ENCODE results near the gene RASGRF1.

RASGRF1 gene

GRCh38 chr15:78977091-78977571 is 113.4 kb downstream of the RASGRF1 start:
- H3K4me3 ChIP-seq (ENCODE audit: low read depth, low read length), result no peak overlapping the region
- no peak for DNase-seq (ENCODE audit: low read depth)

DNA sequence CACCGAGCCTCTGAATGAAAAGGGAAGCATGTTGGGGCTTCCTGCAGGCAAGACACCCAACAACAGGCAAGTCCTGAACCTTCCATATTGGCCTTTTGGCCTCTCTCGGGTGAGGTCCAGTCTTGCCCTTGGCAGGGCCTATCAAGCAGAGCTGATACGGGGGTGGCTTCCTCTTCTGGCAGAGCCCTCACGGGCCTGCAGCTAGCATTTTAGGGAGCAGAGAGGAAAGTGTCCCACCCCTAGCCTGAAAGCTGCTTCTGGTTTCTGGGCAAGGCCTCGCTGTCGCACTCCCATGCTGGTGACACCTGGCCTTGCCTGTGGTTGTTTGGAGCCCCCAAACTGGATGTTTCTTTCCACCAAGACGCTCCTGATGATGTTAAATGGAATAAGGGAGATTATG is 113.9 kb downstream of the RASGRF1 start:
- no peak overlapping the region for H3K4me3 ChIP-seq (ENCODE audit: low read depth, low read length)
- DNase-seq (ENCODE audit: low read depth), result no peak

DNA sequence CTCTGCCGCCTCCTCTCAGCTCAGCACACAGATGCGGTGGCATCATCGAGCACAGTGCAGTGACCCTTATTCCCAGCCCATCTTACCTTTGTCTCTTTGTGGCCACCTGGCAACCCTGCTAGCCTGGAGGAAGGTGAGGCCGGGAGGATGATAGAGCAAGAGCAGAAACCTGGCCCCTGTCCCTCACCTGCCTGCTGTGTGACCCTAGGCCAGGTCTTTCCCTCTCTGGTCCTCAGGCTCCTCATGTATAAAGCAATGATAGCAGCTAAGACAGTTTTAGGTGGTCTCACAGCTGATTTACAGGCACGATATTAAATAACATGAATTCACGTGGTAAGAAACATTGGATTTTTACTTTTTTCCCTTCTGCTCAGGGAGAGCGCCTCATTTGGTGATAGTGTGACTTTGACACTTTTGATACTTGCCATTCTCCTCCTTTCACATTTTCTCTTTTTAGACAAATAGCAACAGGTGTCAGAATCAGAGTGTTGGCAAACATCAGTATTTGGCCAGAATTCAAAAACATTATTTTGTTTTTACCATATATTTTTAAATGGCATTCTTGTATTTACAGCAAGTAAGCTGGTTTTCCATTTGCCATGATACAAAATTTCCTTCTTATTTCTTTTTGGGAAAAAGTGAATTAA is 116.2 kb downstream of the RASGRF1 start:
- no peak overlapping the region for H3K4me3 ChIP-seq (ENCODE audit: low read depth, low read length)
- DNase-seq (ENCODE audit: low read depth), result no peak

GRCh38 chr15:78969687-78970349 is 120.8 kb downstream of the RASGRF1 start:
- H3K4me3 ChIP-seq (ENCODE audit: low read depth, low read length), result no peak overlapping the region
- DNase-seq (ENCODE audit: low read depth), result no peak

GRCh38 chr15:78968539-78969271 is 121.9 kb downstream of the RASGRF1 start:
- no peak overlapping the region for H3K4me3 ChIP-seq (ENCODE audit: low read depth, low read length)
- no peak for DNase-seq (ENCODE audit: low read depth)

DNA sequence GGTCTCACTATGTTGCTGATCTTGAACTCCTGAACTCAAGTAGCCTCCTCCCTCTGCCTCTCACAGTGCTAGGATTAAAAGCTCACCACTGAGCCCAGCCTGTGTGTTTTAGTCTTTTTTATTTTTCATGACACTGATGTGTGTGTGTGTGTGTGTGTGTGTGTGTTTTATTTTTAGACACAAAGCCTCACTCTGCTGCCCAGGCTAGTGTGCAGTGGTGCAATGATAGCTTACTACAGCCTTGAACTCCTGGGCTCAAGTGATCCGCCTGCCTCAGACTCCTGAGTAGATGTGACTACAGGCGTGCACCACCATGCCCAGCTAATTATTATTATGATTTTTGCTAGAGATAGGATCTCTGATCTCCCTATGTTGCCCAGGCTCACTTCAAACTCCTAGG is 122.5 kb downstream of the RASGRF1 start:
- DNase-seq (ENCODE audit: low read depth), result no peak
- H3K4me3 ChIP-seq (ENCODE audit: low read depth, low read length), result no peak overlapping the region

DNA sequence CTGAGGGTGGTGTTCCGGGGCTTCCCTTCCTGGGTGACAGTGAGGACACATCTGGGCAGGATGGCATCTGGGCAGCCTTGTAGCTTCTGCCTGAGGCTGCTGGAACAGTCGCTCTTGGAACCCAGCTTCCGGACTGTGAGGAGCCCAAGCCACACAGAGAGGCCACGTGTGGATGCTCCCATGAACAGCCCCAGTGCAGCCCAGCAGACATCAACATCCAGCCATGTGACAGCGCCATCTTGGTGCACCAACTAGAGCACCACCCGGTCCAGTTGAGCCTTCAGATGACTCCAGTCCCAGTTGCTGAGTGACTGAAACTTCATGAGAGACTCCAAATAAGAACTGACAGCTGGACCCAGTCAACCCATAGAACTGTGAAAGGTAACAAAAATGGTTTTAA is 130.3 kb downstream of the RASGRF1 start:
- no peak overlapping the region for H3K4me3 ChIP-seq (ENCODE audit: low read depth, low read length)
- DNase-seq (ENCODE audit: low read depth), result no peak

GRCh38 chr15:78959360-78959759 is 131.2 kb downstream of the RASGRF1 start:
- H3K4me3 ChIP-seq (ENCODE audit: low read depth, low read length), result no peak overlapping the region
- DNase-seq (ENCODE audit: low read depth), result no peak

DNA sequence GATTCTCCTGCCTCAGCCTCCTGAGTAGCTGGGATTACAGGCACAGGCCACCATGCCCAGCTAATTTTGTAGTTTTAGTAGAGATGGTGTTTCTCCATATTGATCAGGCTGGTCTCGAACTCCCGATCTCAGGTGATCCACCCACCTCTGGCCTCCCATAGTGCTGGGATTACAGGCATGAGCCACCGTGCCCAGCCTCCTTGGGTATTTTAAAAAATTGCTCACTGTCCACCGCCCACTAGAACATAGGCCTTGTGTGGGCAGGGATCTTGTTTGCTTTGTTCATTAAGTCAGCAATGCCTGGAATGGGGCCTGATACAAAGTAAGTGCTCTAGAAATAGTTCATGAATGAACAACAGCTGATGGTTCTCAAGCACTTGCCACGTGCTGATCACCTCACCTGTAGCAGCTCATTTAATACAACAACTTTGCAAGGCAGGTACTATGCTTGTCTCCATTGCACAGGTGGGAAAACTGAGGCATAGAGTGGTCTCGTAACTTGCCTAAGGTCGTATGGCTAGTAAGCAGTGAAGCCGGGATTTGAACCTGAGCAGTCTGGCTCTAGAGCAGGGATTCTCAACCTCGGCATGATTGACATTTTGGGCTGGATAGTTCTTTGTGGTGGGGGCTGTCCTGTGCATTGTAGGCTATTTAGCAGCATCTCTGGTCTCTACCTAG is 133.0 kb downstream of the RASGRF1 start:
- no peak overlapping the region for H3K4me3 ChIP-seq (ENCODE audit: low read depth, low read length)
- no peak for DNase-seq (ENCODE audit: low read depth)

- no peak overlapping the region for H3K4me3 ChIP-seq (ENCODE audit: low read depth, low read length)
- DNase-seq (ENCODE audit: low read depth), result no peak
These were observed 133.6 kb downstream of the RASGRF1 start for GRCh38 chr15:78956937-78957336.

GRCh38 chr15:78955355-78955754 is 135.2 kb downstream of the RASGRF1 start:
- H3K4me3 ChIP-seq (ENCODE audit: low read depth, low read length), result no peak overlapping the region
- DNase-seq (ENCODE audit: low read depth), result no peak

- no peak overlapping the region for H3K4me3 ChIP-seq (ENCODE audit: low read depth, low read length)
- DNase-seq (ENCODE audit: low read depth), result no peak
These were observed 138.7 kb downstream of the RASGRF1 start for GRCh38 chr15:78951841-78952238.

DNA sequence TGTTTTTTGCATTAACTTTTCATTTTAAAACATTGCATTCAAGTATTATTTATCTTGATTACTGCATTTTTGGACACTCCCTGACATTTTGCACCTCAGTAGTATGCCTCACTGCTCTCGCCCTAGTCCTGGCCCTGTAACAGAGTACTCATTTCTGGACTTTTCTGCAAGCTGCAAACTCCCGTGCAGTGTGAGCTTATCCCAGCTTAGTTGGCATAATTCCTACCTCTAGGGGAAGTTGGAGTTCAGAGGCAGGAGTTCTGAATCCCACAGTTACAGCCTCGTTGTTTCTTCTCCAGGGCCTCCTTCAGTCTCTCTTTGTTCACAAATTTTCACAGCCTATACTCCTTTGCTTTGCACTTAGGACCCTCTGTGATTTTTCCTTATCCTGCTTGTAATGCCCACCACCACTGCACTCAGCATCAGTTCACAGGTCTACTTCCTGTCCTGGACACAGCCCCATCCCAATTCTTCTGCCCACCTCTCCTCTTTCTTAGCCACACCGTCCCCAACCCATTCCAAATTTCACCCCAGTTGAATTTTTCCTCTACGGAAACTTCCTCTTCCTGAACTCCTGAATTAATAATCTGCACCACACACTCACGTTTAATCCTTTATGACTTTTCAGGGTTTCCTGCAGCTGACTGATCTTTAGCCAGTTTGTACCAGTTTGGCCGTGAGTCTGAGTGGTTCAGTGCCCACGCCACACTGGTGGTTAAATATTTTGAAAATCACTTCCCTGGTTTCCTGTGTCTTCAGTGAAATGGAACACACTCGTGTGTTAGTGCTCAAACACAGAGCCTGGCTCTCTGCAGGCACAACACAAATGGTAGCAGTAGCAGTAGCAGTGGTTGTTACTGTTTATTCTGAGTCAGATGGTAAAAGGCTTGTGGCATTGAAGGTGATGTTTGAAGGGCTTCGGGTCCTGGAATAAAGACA is 139.4 kb downstream of the RASGRF1 start:
- no peak for DNase-seq (ENCODE audit: low read depth)
- no peak overlapping the region for H3K4me3 ChIP-seq (ENCODE audit: low read depth, low read length)

DNA sequence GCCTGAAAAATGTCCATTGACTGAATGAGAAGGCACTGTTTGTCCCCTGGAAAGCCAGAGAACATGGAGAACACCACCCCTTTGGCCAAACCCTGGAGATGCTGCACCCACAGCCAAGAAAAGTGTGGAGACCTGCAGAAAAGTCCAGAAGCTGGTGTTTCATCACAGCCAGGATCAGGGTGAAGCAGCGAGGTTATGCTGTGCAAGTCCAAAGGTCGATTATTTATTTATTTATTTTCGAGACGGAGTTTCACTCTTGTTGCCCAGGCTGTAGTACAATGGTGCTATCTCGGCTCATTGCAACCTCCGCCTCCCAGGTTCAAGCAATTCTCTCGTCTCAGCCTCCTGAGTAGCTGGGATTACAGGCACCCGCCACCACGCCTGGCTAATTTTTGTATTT is 140.2 kb downstream of the RASGRF1 start:
- no peak for DNase-seq (ENCODE audit: low read depth)
- H3K4me3 ChIP-seq (ENCODE audit: low read depth, low read length), result no peak overlapping the region

DNA sequence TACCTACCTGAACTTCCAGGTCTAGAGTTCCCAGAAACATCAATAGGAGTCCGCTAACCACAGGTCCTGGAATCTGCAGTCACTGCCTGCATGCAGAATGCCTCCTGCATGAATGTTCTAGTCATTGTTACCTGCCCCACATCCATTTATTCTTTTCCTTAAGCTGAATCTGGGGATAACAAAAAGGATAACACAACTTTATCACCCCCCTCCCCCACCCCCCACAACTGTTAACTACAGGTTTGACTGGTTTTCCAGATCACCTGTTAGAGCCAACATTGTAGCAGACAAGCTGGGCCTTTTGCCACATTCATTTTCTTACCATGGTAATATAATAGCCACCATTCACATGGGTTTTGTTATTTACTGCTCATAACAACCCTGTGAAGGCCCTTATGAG is 141.1 kb downstream of the RASGRF1 start:
- DNase-seq (ENCODE audit: low read depth), result no peak
- no peak overlapping the region for H3K4me3 ChIP-seq (ENCODE audit: low read depth, low read length)

DNA sequence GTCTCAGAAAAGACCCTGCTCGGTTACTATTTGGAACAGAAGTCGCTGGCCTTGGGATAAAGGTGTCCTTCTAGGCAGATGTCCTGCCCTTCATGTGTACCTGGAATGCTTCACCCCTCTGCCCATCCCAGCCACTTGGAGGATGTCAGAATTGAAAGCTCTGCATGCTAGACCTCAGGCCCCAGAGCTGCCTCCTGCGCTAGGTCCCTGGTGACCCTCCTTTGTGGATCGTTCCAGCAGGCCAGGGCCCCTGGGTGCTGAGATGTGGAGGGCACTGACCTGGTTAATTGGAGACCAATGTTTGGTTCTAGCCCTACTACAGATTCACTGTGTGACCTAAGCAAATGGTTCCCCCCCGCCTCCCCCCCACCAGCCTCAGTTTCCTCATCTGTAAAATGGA is 143.1 kb downstream of the RASGRF1 start:
- no peak overlapping the region for H3K4me3 ChIP-seq (ENCODE audit: low read depth, low read length)
- DNase-seq (ENCODE audit: low read depth), result no peak

- DNase-seq (ENCODE audit: low read depth), result no peak
- no peak overlapping the region for H3K4me3 ChIP-seq (ENCODE audit: low read depth, low read length)
These were observed 144.1 kb downstream of the RASGRF1 start for GRCh38 chr15:78946493-78946892.

DNA sequence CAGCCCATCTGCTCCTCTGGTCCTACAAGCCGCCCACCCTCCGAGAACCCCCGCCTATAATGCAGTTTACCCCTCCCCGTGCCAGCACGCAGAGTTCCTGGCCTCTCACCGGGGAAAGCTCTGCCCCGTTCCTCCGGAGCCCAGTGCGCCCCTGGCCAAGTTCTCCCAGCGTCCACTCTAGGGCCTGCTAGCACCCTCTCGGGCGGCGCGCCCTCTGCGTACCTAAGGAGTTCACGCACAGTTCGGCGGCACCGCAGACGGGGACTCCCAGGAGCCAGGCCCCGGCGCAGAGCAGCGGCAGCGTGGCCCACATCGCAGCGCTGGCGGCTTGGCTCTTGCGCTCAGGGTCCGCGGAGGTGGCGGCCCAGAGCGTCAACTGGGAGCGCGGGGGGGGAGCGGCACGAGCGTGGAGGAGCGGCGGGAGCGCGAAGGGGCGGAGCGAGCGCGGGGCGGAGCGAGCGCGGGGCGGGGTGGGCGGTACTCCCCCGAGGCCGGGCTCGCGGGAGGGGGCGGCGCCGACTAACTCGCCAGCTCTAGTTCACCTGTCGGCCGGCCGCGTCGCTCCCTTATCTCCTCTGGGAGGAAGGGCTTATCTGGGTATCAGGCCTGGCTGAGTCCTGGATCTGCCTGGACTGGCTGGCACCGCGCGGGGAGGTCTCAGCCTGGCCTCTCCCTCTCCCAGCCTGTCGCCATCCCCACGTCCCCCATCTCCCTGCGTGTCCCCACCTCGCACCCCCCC is 145.7 kb downstream of the RASGRF1 start, which contains the start of gene CTSH:
Gene CTSH, minus strand, starts transcription at position 378 of the 739 bp plus-strand sequence. Its CDS starts 65 bp downstream, at position 313.
- no peak for DNase-seq (ENCODE audit: low read depth)
- peak within 1 kb of the TSS; percentile 39 for H3K4me3 ChIP-seq (ENCODE audit: low read depth, low read length)
